K562 (cell line): ENCODE measurements around the gene CLDND2. TPM values are rescaled to one million over a fixed set of nuclear protein-coding genes. Genes with fewer than 3 reads are reported as not detected.
A peak's percentile ranks its signal among the peaks of the same experiment; 100 is the strongest.

ENCODE experiments used
- BMI1 ChIP-seq: fragments of 150-350 bp; IDR thresholded peaks from 2 replicates; pipeline ENCODE4 v1.6.1; 2014; ENCODE audit warnings: low read length
- CXXC5 ChIP-seq: fragments of 250-450 bp; sonication (Bioruptor Pico); IDR thresholded peaks from 2 replicates; pipeline ENCODE4 v1.8.0; 2022; ENCODE audit warnings: inconsistent platforms, mild to moderate bottlenecking, moderate library complexity
- ERF ChIP-seq: fragments of 450-650 bp; formaldehyde crosslinking; IDR thresholded peaks from 2 replicates; pipeline ENCODE4 v1.4.0; 2020; ENCODE audit warnings: mild to moderate bottlenecking, mixed read lengths
- GABPB1 ChIP-seq: sonication (generic); formaldehyde crosslinking; IDR thresholded peaks from 2 replicates; pipeline ENCODE4 v1.8.0; 2022; ENCODE audit warnings: mild to moderate bottlenecking, missing genetic modification reagents
- HEY1 ChIP-seq: fragments of 250-450 bp; sonication (Bioruptor Pico); IDR thresholded peaks from 2 replicates; pipeline ENCODE4 v1.5.0; 2020; ENCODE audit warnings: mild to moderate bottlenecking, moderate library complexity, borderline replicate concordance
- NR2C2 ChIP-seq, 2 experiments: fragments of 200-800 bp in 1 of 2; sonication (Bioruptor generic) in 1 of 2; sonication (generic) in 1 of 2; formaldehyde crosslinking in 1 of 2; IDR thresholded peaks; 2 replicates each; pipeline versions ENCODE4 v1.6.1 to v1.8.0; 2016 to 2022; ENCODE audit warnings: mild to moderate bottlenecking in 1 of 2, missing compliant biosample characterization in 1 of 2, missing genetic modification characterization in 1 of 2, missing genetic modification reagents in 1 of 2
- POLR2AphosphoS5 ChIP-seq: IDR thresholded peaks from 2 replicates; pipeline ENCODE4 v1.6.1; 2011; ENCODE audit warnings: mild to moderate bottlenecking, low read depth, low read length, moderate library complexity; ENCODE audit not compliant: control insufficient read depth, insufficient read depth
- RB1 ChIP-seq: fragments of 450-650 bp; IDR thresholded peaks from 2 replicates; pipeline ENCODE4 v1.6.1; 2017; ENCODE audit warnings: low read depth, mild to moderate bottlenecking
- ZNF146 ChIP-seq: IDR thresholded peaks from one replicate; pipeline ENCODE4 v1.6.1; 2018; ENCODE audit warnings: missing compliant biosample characterization; ENCODE audit not compliant: unreplicated experiment
- ZNF217 ChIP-seq: sonication (generic); formaldehyde crosslinking; IDR thresholded peaks from 2 replicates; pipeline ENCODE4 v1.8.0; 2022; ENCODE audit warnings: mild to moderate bottlenecking, missing genetic modification reagents
- ZNF707 ChIP-seq: fragments of 250-450 bp; sonication (Bioruptor Pico); conservative IDR thresholded peaks from 2 replicates; pipeline ENCODE4 v1.8.0; 2022; ENCODE audit warnings: inconsistent platforms, mild to moderate bottlenecking, moderate library complexity
- polyA plus RNA-seq, 8 experiments: library from polyadenylated mRNA; depleted of rRNA in 4 of 8; stranded (reverse) in 5 of 8; unstranded in 3 of 8; fragments of >200 nt; fragmentation: Nextera tagmentation in 2 of 8; fragmentation: Illumina TruSeq in 1 of 8; extraction: Ambion mirVana in 2 of 8; extraction: Trizol in 1 of 8; gene quantifications; 2 replicates each; pipeline versions ENCODE4 v1.2.1 to v1.2.3, GENCODE V29; 2011 to 2014; ENCODE audit warnings: inconsistent platforms in 1 of 8, missing spikeins in 1 of 8
- total RNA-seq, 7 experiments: library from RNA; depleted of rRNA in 6 of 7; stranded (reverse); fragments of >200 nt in 6 of 7; fragmentation: Illumina TruSeq in 2 of 7; extraction: Trizol in 2 of 7; gene quantifications; 2 replicates each; pipeline versions ENCODE4 v1.2.1 to v1.2.3, GENCODE V29; 2011 to 2021; ENCODE audit warnings: low replicate concordance in 1 of 7
- TF ChIP-seq, protein P1 (sequence below), 2 experiments: fragments of 150-350 bp in 1 of 2; IDR thresholded peaks; 2 replicates each; pipeline ENCODE4 v1.6.1; 2012 to 2016; ENCODE audit warnings: low read depth in 2 of 2, low read length in 2 of 2, mild to moderate bottlenecking in 1 of 2, moderate library complexity in 1 of 2
- TF ChIP-seq, protein P2 (sequence below): fragments of 450-650 bp; conservative IDR thresholded peaks from 2 replicates; pipeline ENCODE4 v1.6.1; 2016; ENCODE audit warnings: missing genetic modification characterization, low read depth, mild to moderate bottlenecking, control low read depth, missing compliant biosample characterization
- TF ChIP-seq, protein P3 (sequence below): fragments of 450-650 bp; IDR thresholded peaks from 2 replicates; pipeline ENCODE4 v1.6.1; 2016; ENCODE audit warnings: missing biosample characterization, missing genetic modification characterization
- TF ChIP-seq, protein P4 (sequence below): fragments of 250-450 bp; sonication (Bioruptor Pico); IDR thresholded peaks from 2 replicates; pipeline ENCODE4 v1.5.0; 2020; ENCODE audit warnings: mild to moderate bottlenecking, borderline replicate concordance
- TF ChIP-seq, protein P5 (sequence below), 2 experiments: fragments of 450-650 bp in 1 of 2; sonication (generic) in 1 of 2; formaldehyde crosslinking; conservative IDR thresholded peaks; 2 replicates each; pipeline versions ENCODE4 v1.4.0 to v1.8.1; 2020 to 2022; ENCODE audit warnings: mild to moderate bottlenecking in 1 of 2, missing genetic modification reagents in 1 of 2

CLDND2 gene
- total and polyA plus RNA-seq, 9 of the 15 experiments (the other 6 are each of a cell fraction or from before 2014, with no cell fraction given), result 0.45 to 4.0 (median 1.2) TPM; not detected in 3

DNA sequence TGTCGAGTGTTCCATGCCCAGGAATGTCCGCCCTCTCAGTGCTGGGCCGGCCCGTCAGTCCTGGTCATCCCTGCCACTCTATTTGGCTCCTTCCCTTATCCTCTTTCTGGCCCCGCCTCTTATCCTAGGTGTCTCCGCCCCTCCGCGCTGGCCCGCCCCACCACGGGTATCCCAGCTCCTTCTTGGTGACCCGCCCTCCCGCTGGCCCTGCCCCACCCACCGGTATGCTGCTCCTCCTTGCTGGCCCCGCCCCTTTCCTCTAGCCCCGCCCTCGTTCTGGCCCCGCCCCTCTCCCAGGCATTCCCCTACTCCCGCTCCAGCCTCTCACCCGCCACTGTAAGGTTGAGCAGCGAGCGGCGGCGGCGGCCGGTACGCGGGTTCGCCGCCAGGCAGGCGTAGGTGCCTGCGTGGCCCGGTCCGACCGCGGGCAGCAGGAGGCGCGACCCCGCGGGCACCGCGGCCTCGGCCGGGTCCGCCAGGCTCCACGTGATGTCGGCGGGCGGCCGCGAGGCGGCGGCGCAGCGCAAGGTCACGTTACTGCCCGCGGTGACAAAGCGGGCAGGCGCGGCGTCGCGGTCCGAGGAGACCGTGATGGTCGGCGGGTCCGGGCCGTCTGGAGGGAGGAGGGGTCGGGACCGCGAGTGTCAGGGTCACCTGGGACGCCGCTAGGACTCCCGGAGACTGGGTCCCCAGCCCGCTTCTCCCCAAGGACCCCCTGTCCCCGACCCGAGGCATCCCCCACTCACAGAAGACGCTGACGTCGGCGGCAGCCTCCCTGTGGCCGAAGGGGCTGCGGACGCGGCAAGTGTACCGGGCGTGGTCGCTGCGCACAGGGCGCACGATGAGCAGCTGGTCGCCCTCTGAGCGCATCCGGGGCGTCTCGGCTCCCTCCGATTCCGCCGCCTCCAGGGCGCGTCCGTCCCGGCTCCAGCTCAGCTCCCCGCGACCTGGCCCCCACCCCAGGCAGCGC is 28.8 kb downstream of the CLDND2 start (continued):
- TF ChIP-seq, protein P1, sequence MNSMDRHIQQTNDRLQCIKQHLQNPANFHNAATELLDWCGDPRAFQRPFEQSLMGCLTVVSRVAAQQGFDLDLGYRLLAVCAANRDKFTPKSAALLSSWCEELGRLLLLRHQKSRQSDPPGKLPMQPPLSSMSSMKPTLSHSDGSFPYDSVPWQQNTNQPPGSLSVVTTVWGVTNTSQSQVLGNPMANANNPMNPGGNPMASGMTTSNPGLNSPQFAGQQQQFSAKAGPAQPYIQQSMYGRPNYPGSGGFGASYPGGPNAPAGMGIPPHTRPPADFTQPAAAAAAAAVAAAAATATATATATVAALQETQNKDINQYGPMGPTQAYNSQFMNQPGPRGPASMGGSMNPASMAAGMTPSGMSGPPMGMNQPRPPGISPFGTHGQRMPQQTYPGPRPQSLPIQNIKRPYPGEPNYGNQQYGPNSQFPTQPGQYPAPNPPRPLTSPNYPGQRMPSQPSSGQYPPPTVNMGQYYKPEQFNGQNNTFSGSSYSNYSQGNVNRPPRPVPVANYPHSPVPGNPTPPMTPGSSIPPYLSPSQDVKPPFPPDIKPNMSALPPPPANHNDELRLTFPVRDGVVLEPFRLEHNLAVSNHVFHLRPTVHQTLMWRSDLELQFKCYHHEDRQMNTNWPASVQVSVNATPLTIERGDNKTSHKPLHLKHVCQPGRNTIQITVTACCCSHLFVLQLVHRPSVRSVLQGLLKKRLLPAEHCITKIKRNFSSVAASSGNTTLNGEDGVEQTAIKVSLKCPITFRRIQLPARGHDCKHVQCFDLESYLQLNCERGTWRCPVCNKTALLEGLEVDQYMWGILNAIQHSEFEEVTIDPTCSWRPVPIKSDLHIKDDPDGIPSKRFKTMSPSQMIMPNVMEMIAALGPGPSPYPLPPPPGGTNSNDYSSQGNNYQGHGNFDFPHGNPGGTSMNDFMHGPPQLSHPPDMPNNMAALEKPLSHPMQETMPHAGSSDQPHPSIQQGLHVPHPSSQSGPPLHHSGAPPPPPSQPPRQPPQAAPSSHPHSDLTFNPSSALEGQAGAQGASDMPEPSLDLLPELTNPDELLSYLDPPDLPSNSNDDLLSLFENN (IDR thresholded peaks at IDR 0.05; ENCODE audit: low read depth in 2 of 2, low read length in 2 of 2), result no peak
- TF ChIP-seq, protein P2, sequence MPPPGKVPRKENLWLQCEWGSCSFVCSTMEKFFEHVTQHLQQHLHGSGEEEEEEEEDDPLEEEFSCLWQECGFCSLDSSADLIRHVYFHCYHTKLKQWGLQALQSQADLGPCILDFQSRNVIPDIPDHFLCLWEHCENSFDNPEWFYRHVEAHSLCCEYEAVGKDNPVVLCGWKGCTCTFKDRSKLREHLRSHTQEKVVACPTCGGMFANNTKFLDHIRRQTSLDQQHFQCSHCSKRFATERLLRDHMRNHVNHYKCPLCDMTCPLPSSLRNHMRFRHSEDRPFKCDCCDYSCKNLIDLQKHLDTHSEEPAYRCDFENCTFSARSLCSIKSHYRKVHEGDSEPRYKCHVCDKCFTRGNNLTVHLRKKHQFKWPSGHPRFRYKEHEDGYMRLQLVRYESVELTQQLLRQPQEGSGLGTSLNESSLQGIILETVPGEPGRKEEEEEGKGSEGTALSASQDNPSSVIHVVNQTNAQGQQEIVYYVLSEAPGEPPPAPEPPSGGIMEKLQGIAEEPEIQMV (tag), result peak; percentile 82; the same call in 1 of the 2 replicates
- TF ChIP-seq HEY1 (CRISPR knock-in tag) (no peak), ZNF146 (CRISPR knock-in tag) (no peak), ZNF707 (no peak), CXXC5 (CRISPR knock-in tag) (peak; percentile 98), GABPB1 (CRISPR knock-in tag) (peak; percentile 72; the same call in 1 of the 2 replicates), BMI1 (no peak), RB1 (peak; percentile 97), POLR2AphosphoS5 (peak; percentile 55; the same call in 1 of the 2 replicates), ZNF217 (CRISPR knock-in tag) (no peak), ERF (CRISPR knock-in tag) (peak; percentile 69; the same call in 1 of the 2 replicates), NR2C2 (CRISPR knock-in tag; IDR thresholded peaks at IDR 0.05) (peak; percentile 83), NR2C2 (tag; IDR thresholded peaks at IDR 0.05) (peak; percentile 88)
- TF ChIP-seq, protein P3, sequence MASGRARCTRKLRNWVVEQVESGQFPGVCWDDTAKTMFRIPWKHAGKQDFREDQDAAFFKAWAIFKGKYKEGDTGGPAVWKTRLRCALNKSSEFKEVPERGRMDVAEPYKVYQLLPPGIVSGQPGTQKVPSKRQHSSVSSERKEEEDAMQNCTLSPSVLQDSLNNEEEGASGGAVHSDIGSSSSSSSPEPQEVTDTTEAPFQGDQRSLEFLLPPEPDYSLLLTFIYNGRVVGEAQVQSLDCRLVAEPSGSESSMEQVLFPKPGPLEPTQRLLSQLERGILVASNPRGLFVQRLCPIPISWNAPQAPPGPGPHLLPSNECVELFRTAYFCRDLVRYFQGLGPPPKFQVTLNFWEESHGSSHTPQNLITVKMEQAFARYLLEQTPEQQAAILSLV (tag), result no peak
- TF ChIP-seq, protein P4, sequence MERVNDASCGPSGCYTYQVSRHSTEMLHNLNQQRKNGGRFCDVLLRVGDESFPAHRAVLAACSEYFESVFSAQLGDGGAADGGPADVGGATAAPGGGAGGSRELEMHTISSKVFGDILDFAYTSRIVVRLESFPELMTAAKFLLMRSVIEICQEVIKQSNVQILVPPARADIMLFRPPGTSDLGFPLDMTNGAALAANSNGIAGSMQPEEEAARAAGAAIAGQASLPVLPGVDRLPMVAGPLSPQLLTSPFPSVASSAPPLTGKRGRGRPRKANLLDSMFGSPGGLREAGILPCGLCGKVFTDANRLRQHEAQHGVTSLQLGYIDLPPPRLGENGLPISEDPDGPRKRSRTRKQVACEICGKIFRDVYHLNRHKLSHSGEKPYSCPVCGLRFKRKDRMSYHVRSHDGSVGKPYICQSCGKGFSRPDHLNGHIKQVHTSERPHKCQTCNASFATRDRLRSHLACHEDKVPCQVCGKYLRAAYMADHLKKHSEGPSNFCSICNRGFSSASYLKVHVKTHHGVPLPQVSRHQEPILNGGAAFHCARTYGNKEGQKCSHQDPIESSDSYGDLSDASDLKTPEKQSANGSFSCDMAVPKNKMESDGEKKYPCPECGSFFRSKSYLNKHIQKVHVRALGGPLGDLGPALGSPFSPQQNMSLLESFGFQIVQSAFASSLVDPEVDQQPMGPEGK, result no peak
- TF ChIP-seq, protein P5, sequence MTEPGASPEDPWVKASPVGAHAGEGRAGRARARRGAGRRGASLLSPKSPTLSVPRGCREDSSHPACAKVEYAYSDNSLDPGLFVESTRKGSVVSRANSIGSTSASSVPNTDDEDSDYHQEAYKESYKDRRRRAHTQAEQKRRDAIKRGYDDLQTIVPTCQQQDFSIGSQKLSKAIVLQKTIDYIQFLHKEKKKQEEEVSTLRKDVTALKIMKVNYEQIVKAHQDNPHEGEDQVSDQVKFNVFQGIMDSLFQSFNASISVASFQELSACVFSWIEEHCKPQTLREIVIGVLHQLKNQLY (CRISPR knock-in tag; conservative IDR thresholded peaks at IDR 0.05), result 0 out of 4 replicates have a peak, but pooled peaks of 1 of the 2 experiments have one; percentile 27
